Glutamatergic neuron (in vitro differentiated cells): Measurements from ENCODE around the gene PRELID2. TPM values are rescaled to one million over a fixed set of nuclear protein-coding genes. Genes with fewer than 3 reads are reported as not detected.

Experiments used
- DNase-seq: peaks from one replicate; pipeline ENCODE4 v3.0.0; 2022
- H3K27ac Mint-ChIP-seq: one replicate; pipeline ENCODE4 v1.8.0; 2020; ENCODE audit warnings: mild to moderate bottlenecking, mixed read lengths, inconsistent platforms; ENCODE audit not compliant: unreplicated experiment
- H3K27me3 Mint-ChIP-seq: one replicate; pipeline ENCODE4 v1.8.0; 2020; ENCODE audit warnings: mild to moderate bottlenecking, moderate library complexity, mixed read lengths, inconsistent platforms; ENCODE audit not compliant: unreplicated experiment
- H3K36me3 Mint-ChIP-seq: one replicate; pipeline ENCODE4 v1.8.0; 2020; ENCODE audit warnings: mild to moderate bottlenecking, mixed read lengths, inconsistent platforms; ENCODE audit not compliant: unreplicated experiment
- H3K4me1 Mint-ChIP-seq: one replicate; pipeline ENCODE4 v1.8.0; 2020; ENCODE audit warnings: mild to moderate bottlenecking, low read depth, mixed read lengths, inconsistent platforms; ENCODE audit not compliant: unreplicated experiment
- H3K4me3 Mint-ChIP-seq: one replicate; pipeline ENCODE4 v1.8.0; 2020; ENCODE audit warnings: mild to moderate bottlenecking, mixed read lengths, inconsistent platforms; ENCODE audit not compliant: unreplicated experiment
- H3K9me3 Mint-ChIP-seq: one replicate; pipeline ENCODE4 v1.8.0; 2020; ENCODE audit warnings: mild to moderate bottlenecking, moderate library complexity, mixed read lengths, inconsistent platforms; ENCODE audit not compliant: unreplicated experiment
- CTCF ChIP-seq: fragments of 200-600 bp; sonication (generic); IDR thresholded peaks from one replicate; pipeline ENCODE4 v1.5.0; 2021; ENCODE audit not compliant: partially characterized antibody, unreplicated experiment
- total RNA-seq: library from RNA; stranded (reverse); fragmentation: NEBNext Ultra II Directional; extraction: Animal tissue kit (Norgen Biotek cat#: 25700); gene quantifications from one replicate; pipeline ENCODE4 v1.2.1, GENCODE V29; 2021; ENCODE audit not compliant: unreplicated experiment

The PRELID2 gene
- total RNA-seq, 1 donor from 2014 or later = 4.6 TPM

- H3K36me3 Mint-ChIP-seq = no peaks in the 10 kb centered on the region
- H3K27me3 Mint-ChIP-seq = no peaks in the 10 kb centered on the region
- no peak overlapping the region for H3K4me3 Mint-ChIP-seq
- no peaks in the 10 kb centered on the region for H3K9me3 Mint-ChIP-seq
- H3K27ac Mint-ChIP-seq = no peak overlapping the region
- no peaks in the 10 kb centered on the region for H3K4me1 Mint-ChIP-seq
- no peak for DNase-seq
- no peak for TF ChIP-seq CTCF
Observed at GRCh38 chr5:145848854-145849253, 13.7 kb upstream of the PRELID2 start.

GRCh38 chr5:145847499-145848497, 12.7 kb upstream of the PRELID2 start:
- DNase-seq = no peak
- no peaks in the 10 kb centered on the region for H3K36me3 Mint-ChIP-seq
- H3K4me3 Mint-ChIP-seq = no peak overlapping the region
- H3K27me3 Mint-ChIP-seq = no peaks in the 10 kb centered on the region
- no peaks in the 10 kb centered on the region for H3K4me1 Mint-ChIP-seq
- no peak for TF ChIP-seq CTCF
- no peaks in the 10 kb centered on the region for H3K9me3 Mint-ChIP-seq
- H3K27ac Mint-ChIP-seq = no peak overlapping the region

- Mint-ChIP-seq H3K36me3 (no peaks in the 10 kb centered on the region), H3K4me3 (no peak overlapping the region), H3K27ac (no peak overlapping the region), H3K4me1 (no peaks in the 10 kb centered on the region), H3K9me3 (no peaks in the 10 kb centered on the region), H3K27me3 (no peaks in the 10 kb centered on the region)
- no peak for DNase-seq
- no peak for TF ChIP-seq CTCF
Observed at GRCh38 chr5:145846081-145846480, 10.9 kb upstream of the PRELID2 start.

- no peaks in the 10 kb centered on the region for H3K9me3 Mint-ChIP-seq
- no peak overlapping the region for H3K27ac Mint-ChIP-seq
- H3K4me1 Mint-ChIP-seq = no peaks in the 10 kb centered on the region
- no peak for DNase-seq
- H3K36me3 Mint-ChIP-seq = no peaks in the 10 kb centered on the region
- no peak overlapping the region for H3K4me3 Mint-ChIP-seq
- no peak for TF ChIP-seq CTCF
- H3K27me3 Mint-ChIP-seq = no peaks in the 10 kb centered on the region
Observed at GRCh38 chr5:145841299-145841698, 6.2 kb upstream of the PRELID2 start.
